Measurements from ENCODE around the gene GULP1.

GULP1 gene

DNA sequence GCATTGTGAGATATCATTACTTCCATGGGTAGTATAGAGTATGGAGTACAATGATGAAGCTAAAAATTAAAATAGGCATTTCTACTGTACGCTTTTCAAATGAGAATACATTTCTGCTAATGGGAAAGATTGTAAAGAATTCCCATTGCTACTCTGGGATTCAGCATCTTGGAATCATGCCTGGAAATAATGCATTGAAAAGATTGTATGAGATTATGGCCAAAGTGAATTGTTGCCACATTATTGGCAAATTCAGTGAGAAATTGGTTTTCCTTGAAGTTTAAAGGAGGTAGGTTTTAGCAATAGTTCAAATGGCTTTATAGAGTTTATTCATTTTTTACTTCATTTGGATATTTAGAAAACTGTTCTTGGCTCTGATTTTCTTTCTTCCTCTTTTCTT, 157.9 kb downstream of the GULP1 start:
- Histone ChIP-seq H2AK5ac (ENCODE audit: low read depth, low read length) (no peak overlapping the region), H3K14ac (ENCODE audit: low read length) (no peak overlapping the region), H3K23ac (ENCODE audit: low read depth, low read length, poor library complexity) (no peak overlapping the region), H3K79me1 (ENCODE audit: low read depth, low read length) (peaks cover 2% of the 10 kb centered on the region), H3K18ac (ENCODE audit: low read length) (no peak overlapping the region), H2BK15ac (ENCODE audit: low read length) (no peak overlapping the region), H3K9me3 (replicated peaks in 1 of 2; ENCODE audit: control insufficient read depth in 2 of 2, insufficient read depth in 1 of 2, low read depth in 1 of 2, low read length in 2 of 2) (peaks cover 2 to 15% of the 10 kb centered on the region in 2 donors), H2BK120ac (ENCODE audit: low read depth, low read length) (no peak overlapping the region), H3K4me2 (ENCODE audit: insufficient read depth, low read length, poor library complexity, severe bottlenecking) (no peak overlapping the region), H3K36me3 (replicated peaks in 1 of 2; ENCODE audit: control insufficient read depth in 2 of 2, insufficient read depth in 2 of 2, low read length in 2 of 2) (peaks cover 2 to 7% of the 10 kb centered on the region in 2 donors), H4K8ac (ENCODE audit: low read depth, low read length) (no peak overlapping the region), H2BK12ac (ENCODE audit: low read length) (no peak overlapping the region), H3K9ac (ENCODE audit: low read depth, low read length, poor library complexity) (no peak overlapping the region), H3K4ac (ENCODE audit: low read length) (no peak overlapping the region), H3K4me1 (ENCODE audit: control insufficient read depth in 2 of 2, insufficient read depth in 1 of 2, low read depth in 1 of 2, low read length in 2 of 2) (peaks cover 0 to 2% of the 10 kb centered on the region in 2 donors), H3K27me3 (ENCODE audit: control insufficient read depth in 3 of 3, insufficient read depth in 3 of 3, low read depth in 1 of 3, low read length in 3 of 3) (no peaks in the 10 kb centered on the region), H4K91ac (ENCODE audit: low read depth, low read length, poor library complexity) (no peak overlapping the region), H3K4me3 (ENCODE audit: low read length in 2 of 2) (no peak overlapping the region), H3K27ac (replicated peaks; ENCODE audit: low read length) (no peak overlapping the region), H2AFZ (ENCODE audit: low read length) (no peak overlapping the region), H2BK5ac (ENCODE audit: low read length) (no peak overlapping the region)
- no CpG with 5 or more reads among the region's 1 CpG for WGBS, 2 donors (ENCODE audit: extremely low coverage in 2 of 2, insufficient read length in 2 of 2, insufficient replicate concordance in 1 of 2)
- DNase-seq (ENCODE audit: low spot score), result no peak

DNA sequence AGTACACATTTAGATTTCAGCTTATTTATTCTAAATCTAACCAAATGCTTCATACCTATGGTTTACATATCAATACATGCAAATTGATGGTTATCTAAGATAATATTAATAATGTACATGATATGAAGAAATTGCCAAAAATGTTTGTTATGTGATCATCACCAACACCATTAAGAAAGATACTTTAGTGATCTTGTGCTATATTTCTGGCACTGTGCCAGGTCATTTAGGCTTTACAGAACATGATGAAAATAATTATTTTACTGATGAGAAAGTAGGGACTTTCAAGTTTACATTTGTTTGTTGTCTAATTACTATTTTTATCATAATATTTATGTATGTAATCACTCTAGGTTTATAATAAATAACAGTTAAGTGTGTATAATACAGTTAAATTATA, 158.3 kb downstream of the GULP1 start:
- Histone ChIP-seq H2BK12ac (ENCODE audit: low read length) (no peak overlapping the region), H3K14ac (ENCODE audit: low read length) (no peak overlapping the region), H2BK120ac (ENCODE audit: low read depth, low read length) (no peak overlapping the region), H3K18ac (ENCODE audit: low read length) (no peak overlapping the region), H3K4me2 (ENCODE audit: insufficient read depth, low read length, poor library complexity, severe bottlenecking) (no peak overlapping the region), H3K4me1 (ENCODE audit: control insufficient read depth in 2 of 2, insufficient read depth in 1 of 2, low read depth in 1 of 2, low read length in 2 of 2) (peaks cover 0 to 2% of the 10 kb centered on the region in 2 donors), H2BK15ac (ENCODE audit: low read length) (no peak overlapping the region), H3K9ac (ENCODE audit: low read depth, low read length, poor library complexity) (no peak overlapping the region), H2AFZ (ENCODE audit: low read length) (no peak overlapping the region), H3K27me3 (ENCODE audit: control insufficient read depth in 3 of 3, insufficient read depth in 3 of 3, low read depth in 1 of 3, low read length in 3 of 3) (no peaks in the 10 kb centered on the region), H3K4ac (ENCODE audit: low read length) (no peak overlapping the region), H2AK5ac (ENCODE audit: low read depth, low read length) (no peak overlapping the region), H3K9me3 (replicated peaks in 1 of 2; ENCODE audit: control insufficient read depth in 2 of 2, insufficient read depth in 1 of 2, low read depth in 1 of 2, low read length in 2 of 2) (peaks cover 2 to 19% of the 10 kb centered on the region in 2 donors), H2BK5ac (ENCODE audit: low read length) (no peak overlapping the region), H3K4me3 (ENCODE audit: low read length in 2 of 2) (no peak overlapping the region), H4K8ac (ENCODE audit: low read depth, low read length) (no peak overlapping the region), H4K91ac (ENCODE audit: low read depth, low read length, poor library complexity) (no peak overlapping the region), H3K27ac (replicated peaks; ENCODE audit: low read length) (no peak overlapping the region), H3K79me1 (ENCODE audit: low read depth, low read length) (peaks cover 2% of the 10 kb centered on the region), H3K23ac (ENCODE audit: low read depth, low read length, poor library complexity) (no peak overlapping the region), H3K36me3 (replicated peaks in 1 of 2; ENCODE audit: control insufficient read depth in 2 of 2, insufficient read depth in 2 of 2, low read length in 2 of 2) (peaks cover 2 to 7% of the 10 kb centered on the region in 2 donors)
- DNase-seq (ENCODE audit: low spot score), result no peak

DNA sequence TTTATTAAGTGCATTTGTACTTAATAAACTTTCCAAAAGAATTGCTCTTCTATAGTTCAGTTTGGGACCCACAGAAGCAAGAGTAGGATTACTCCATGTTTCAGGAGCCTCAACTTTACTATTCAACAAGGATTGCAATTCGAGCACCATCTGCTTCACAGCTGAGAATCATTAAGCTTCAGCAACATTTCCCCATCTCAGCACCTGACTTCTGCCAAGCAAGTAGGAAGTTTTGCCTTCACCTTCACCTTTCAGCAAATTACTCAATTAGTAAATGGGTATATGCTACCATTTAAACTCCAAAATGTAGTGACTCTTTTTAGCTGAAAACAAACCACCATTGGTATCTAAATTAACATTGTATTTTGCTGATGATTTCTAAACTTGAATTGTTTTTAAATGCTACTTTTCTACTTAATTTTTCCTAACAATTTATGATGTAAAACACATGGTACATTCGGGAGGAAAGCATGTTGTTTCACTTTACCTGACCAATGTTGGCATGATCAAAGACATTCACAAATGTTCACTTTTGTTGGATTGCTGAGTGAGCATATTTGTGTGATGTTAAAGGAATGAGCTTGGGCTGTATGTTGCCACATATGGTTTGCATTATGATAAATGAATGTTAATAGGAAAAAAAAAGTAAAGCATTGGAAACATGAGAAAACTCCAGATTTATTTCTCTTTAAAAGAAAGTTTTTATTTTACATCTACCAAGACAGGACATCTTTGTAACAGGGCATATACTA, 159.2 kb downstream of the GULP1 start:
- H3K27me3 ChIP-seq (ENCODE audit: control insufficient read depth in 3 of 3, insufficient read depth in 3 of 3, low read depth in 1 of 3, low read length in 3 of 3), result no peaks in the 10 kb centered on the region
- H3K18ac ChIP-seq (ENCODE audit: low read length), result no peak overlapping the region
- DNase-seq (ENCODE audit: low spot score), result no peak
- no peak overlapping the region for H2BK120ac ChIP-seq (ENCODE audit: low read depth, low read length)
- peaks cover 2% of the 10 kb centered on the region for H3K79me1 ChIP-seq (ENCODE audit: low read depth, low read length)
- no peak overlapping the region for H2AFZ ChIP-seq (ENCODE audit: low read length)
- H2AK5ac ChIP-seq (ENCODE audit: low read depth, low read length), result no peak overlapping the region
- no CpG with 5 or more reads among the region's 2 CpGs for WGBS, 2 donors (ENCODE audit: extremely low coverage in 2 of 2, insufficient read length in 2 of 2, insufficient replicate concordance in 1 of 2)
- peaks cover 2 to 19% of the 10 kb centered on the region in 2 donors for H3K9me3 ChIP-seq (replicated peaks in 1 of 2; ENCODE audit: control insufficient read depth in 2 of 2, insufficient read depth in 1 of 2, low read depth in 1 of 2, low read length in 2 of 2)
- H3K9ac ChIP-seq (ENCODE audit: low read depth, low read length, poor library complexity), result no peak overlapping the region
- H4K91ac ChIP-seq (ENCODE audit: low read depth, low read length, poor library complexity), result no peak overlapping the region
- H2BK5ac ChIP-seq (ENCODE audit: low read length), result no peak overlapping the region
- no peak overlapping the region for H3K14ac ChIP-seq (ENCODE audit: low read length)
- H3K23ac ChIP-seq (ENCODE audit: low read depth, low read length, poor library complexity), result no peak overlapping the region
- H3K36me3 ChIP-seq (replicated peaks in 1 of 2; ENCODE audit: control insufficient read depth in 2 of 2, insufficient read depth in 2 of 2, low read length in 2 of 2), result peaks cover 2 to 7% of the 10 kb centered on the region in 2 donors
- H3K4me3 ChIP-seq (ENCODE audit: low read length in 2 of 2), result no peak overlapping the region
- H3K4me2 ChIP-seq (ENCODE audit: insufficient read depth, low read length, poor library complexity, severe bottlenecking), result no peak overlapping the region
- no peak overlapping the region for H3K4ac ChIP-seq (ENCODE audit: low read length)
- H2BK12ac ChIP-seq (ENCODE audit: low read length), result no peak overlapping the region
- peaks cover 0 to 2% of the 10 kb centered on the region in 2 donors for H3K4me1 ChIP-seq (ENCODE audit: control insufficient read depth in 2 of 2, insufficient read depth in 1 of 2, low read depth in 1 of 2, low read length in 2 of 2)
- no peak overlapping the region for H4K8ac ChIP-seq (ENCODE audit: low read depth, low read length)
- H2BK15ac ChIP-seq (ENCODE audit: low read length), result no peak overlapping the region
- H3K27ac ChIP-seq (replicated peaks; ENCODE audit: low read length), result no peak overlapping the region

DNA sequence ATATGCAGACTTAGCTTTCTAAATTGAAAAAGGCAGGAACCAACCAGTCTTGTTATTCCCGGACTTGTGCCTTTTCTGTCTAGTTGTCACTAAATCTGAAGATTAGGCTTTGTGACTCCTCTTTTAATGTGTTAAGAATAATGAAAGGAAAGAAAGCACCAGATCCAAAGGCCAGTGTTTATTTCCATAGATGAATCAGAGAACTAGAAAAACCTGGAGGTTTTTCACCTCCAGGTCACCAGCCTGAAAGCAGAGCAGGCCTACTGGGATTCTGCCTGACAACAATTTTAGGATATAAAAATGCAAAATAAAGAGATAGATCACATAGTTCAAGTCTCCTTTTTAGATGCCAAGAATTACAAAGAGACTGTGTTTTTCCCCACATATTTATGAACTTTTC, 160.4 kb downstream of the GULP1 start:
- Histone ChIP-seq H3K79me1 (ENCODE audit: low read depth, low read length) (peaks cover 2% of the 10 kb centered on the region), H2BK12ac (ENCODE audit: low read length) (no peak overlapping the region), H2BK15ac (ENCODE audit: low read length) (no peak overlapping the region), H3K4me3 (ENCODE audit: low read length in 2 of 2) (no peak overlapping the region), H3K4me2 (ENCODE audit: insufficient read depth, low read length, poor library complexity, severe bottlenecking) (no peak overlapping the region), H2AK5ac (ENCODE audit: low read depth, low read length) (no peak overlapping the region), H3K18ac (ENCODE audit: low read length) (no peak overlapping the region), H3K36me3 (replicated peaks in 1 of 2; ENCODE audit: control insufficient read depth in 2 of 2, insufficient read depth in 2 of 2, low read length in 2 of 2) (peaks cover 2 to 7% of the 10 kb centered on the region in 2 donors), H3K4me1 (ENCODE audit: control insufficient read depth in 2 of 2, insufficient read depth in 1 of 2, low read depth in 1 of 2, low read length in 2 of 2) (peaks cover 0 to 2% of the 10 kb centered on the region in 2 donors), H3K9me3 (replicated peaks in 1 of 2; ENCODE audit: control insufficient read depth in 2 of 2, insufficient read depth in 1 of 2, low read depth in 1 of 2, low read length in 2 of 2) (peaks cover 2 to 19% of the 10 kb centered on the region in 2 donors), H3K23ac (ENCODE audit: low read depth, low read length, poor library complexity) (no peak overlapping the region), H3K27me3 (ENCODE audit: control insufficient read depth in 3 of 3, insufficient read depth in 3 of 3, low read depth in 1 of 3, low read length in 3 of 3) (no peaks in the 10 kb centered on the region), H2BK5ac (ENCODE audit: low read length) (no peak overlapping the region), H2AFZ (ENCODE audit: low read length) (no peak overlapping the region), H3K14ac (ENCODE audit: low read length) (no peak overlapping the region), H3K27ac (replicated peaks; ENCODE audit: low read length) (no peak overlapping the region), H4K91ac (ENCODE audit: low read depth, low read length, poor library complexity) (no peak overlapping the region), H4K8ac (ENCODE audit: low read depth, low read length) (no peak overlapping the region), H3K9ac (ENCODE audit: low read depth, low read length, poor library complexity) (no peak overlapping the region), H3K4ac (ENCODE audit: low read length) (no peak overlapping the region), H2BK120ac (ENCODE audit: low read depth, low read length) (no peak overlapping the region)
- no peak for DNase-seq (ENCODE audit: low spot score)
- no CpG with 5 or more reads among the region's 1 CpG for WGBS, 2 donors (ENCODE audit: extremely low coverage in 2 of 2, insufficient read length in 2 of 2, insufficient replicate concordance in 1 of 2)

Data from neuronal stem cell (in vitro differentiated cells).